ENCODE measurements around the gene RNF25. TPM values are rescaled to one million over a fixed set of nuclear protein-coding genes. Genes with fewer than 3 reads are reported as not detected.

Gene RNF25
- total RNA-seq, 4 donors from 2014 or later: 9.5 to 23.7 (median 18.6) TPM

DNA sequence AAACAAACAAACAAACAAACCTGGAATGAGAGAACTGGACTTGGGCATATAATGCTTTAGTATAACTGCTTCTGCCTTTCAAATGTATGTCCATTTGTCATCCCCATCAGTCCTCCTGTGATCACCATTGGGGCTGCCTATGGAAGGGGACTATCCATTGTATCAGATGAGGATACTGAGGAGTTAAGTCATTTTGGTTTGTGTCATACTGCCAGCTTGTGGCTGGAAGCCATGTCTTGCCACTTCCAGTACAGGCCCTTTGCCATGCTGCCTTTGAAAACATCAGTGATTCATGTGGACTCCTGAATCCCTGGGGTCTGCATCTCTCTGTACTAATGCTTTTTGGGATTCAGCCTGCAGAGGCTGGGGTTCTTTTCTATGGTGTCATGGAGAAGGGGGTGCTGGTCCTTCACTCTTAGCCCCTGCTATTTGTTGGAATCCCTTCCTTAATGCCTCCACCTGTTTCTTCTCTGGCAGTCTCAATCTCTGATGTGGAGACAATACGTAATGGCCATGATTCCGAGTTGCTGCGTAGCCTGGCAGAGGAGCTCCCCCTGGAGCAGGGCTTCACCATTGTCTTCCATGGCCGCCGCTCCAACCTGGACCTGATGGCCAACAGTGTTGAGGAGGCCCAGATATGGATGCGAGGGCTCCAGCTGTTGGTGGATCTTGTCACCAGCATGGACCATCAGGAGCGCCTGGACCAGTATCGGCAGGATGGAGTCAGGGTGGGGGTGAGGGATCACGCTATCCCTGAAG lies 53.5 kb downstream of the RNF25 start:
- Histone ChIP-seq H3K27me3 (no peaks in the 10 kb centered on the region), H3K36me3 (no peaks in the 10 kb centered on the region), H3K4me1 (no peaks in the 10 kb centered on the region), H3K9me3 (no peaks in the 10 kb centered on the region), H3K4me3 (no peak overlapping the region), H3K27ac (no peak overlapping the region)
- DNase-seq: no peak
- TF ChIP-seq, protein P1, sequence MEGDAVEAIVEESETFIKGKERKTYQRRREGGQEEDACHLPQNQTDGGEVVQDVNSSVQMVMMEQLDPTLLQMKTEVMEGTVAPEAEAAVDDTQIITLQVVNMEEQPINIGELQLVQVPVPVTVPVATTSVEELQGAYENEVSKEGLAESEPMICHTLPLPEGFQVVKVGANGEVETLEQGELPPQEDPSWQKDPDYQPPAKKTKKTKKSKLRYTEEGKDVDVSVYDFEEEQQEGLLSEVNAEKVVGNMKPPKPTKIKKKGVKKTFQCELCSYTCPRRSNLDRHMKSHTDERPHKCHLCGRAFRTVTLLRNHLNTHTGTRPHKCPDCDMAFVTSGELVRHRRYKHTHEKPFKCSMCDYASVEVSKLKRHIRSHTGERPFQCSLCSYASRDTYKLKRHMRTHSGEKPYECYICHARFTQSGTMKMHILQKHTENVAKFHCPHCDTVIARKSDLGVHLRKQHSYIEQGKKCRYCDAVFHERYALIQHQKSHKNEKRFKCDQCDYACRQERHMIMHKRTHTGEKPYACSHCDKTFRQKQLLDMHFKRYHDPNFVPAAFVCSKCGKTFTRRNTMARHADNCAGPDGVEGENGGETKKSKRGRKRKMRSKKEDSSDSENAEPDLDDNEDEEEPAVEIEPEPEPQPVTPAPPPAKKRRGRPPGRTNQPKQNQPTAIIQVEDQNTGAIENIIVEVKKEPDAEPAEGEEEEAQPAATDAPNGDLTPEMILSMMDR (IDR thresholded peaks at IDR 0.05): no peak
- no peak for TF ChIP-seq POLR2A (IDR thresholded peaks at IDR 0.05)

GRCh38 chr2:218615868-218616315 lies 55.9 kb downstream of the RNF25 start:
- DNase-seq: peak in 1 of 3 donors; percentile 48
- Histone ChIP-seq H3K27ac (peak overlapping the region in 1 of 4 donors; percentile 45), H3K9me3 (no peaks in the 10 kb centered on the region), H3K27me3 (no peaks in the 10 kb centered on the region), H3K4me1 (no peaks in the 10 kb centered on the region), H3K4me3 (no peak overlapping the region), H3K36me3 (no peaks in the 10 kb centered on the region)
- no peak for TF ChIP-seq POLR2A (IDR thresholded peaks at IDR 0.05)
- TF ChIP-seq, protein P1 (IDR thresholded peaks at IDR 0.05): no peak

Other genes with a start within 250 kb of the RNF25 start
- 10 to 100 TPM; 12.6 to 44.6 (median 21.8) TPM for gene USP37, start 103.7 kb downstream of the RNF25 start, total RNA-seq
- gene CNOT9, start 103.2 kb downstream of the RNF25 start, total RNA-seq: 10 to 100 TPM; 27.2 to 54.2 (median 51.5) TPM
- gene PLCD4, start 64.1 kb downstream of the RNF25 start, total RNA-seq: 1 to 10 TPM in 3 of 4 donors, not detected in 1; 1.5 to 9.9 (median 3.6) TPM
- 10 to 100 TPM; 18.2 to 42.7 (median 26.6) TPM for gene ZNF142, start 12.4 kb downstream of the RNF25 start, total RNA-seq
- 100 to 1,000 TPM in 1 of 4 donors, 10 to 100 TPM in 3; 22.2 to 155 (median 39.9) TPM for gene BCS1L, start 12.3 kb downstream of the RNF25 start, total RNA-seq
- 10 to 100 TPM; 25.6 to 82.7 (median 63.6) TPM for gene STK36, start 84 bp upstream of the RNF25 start, total RNA-seq
- gene TTLL4, start 38.8 kb upstream of the RNF25 start, total RNA-seq: 10 to 100 TPM; 14.9 to 48.4 (median 45.1) TPM
- 100 to 1,000 TPM in 3 of 4 donors, 10 to 100 TPM in 1; 68.5 to 277 (median 168) TPM for gene CYP27A1, start 110.1 kb upstream of the RNF25 start, total RNA-seq
- not detected for gene PRKAG3, start 159.8 kb upstream of the RNF25 start, total RNA-seq
- not detected for gene WNT6, start 187.8 kb upstream of the RNF25 start, total RNA-seq
- 1 to 10 TPM in 1 of 4 donors, under 1 TPM in 1, not detected in 2; 0.27 to 2.5 TPM for gene WNT10A, start 208.8 kb upstream of the RNF25 start, total RNA-seq